GM19452 (cell line): Measurements from ENCODE around the gene SLC30A3.
"Not testable (repeated sequence)": the region's sequence is repeated elsewhere in the genome, so short reads cannot be mapped to it uniquely, and the experiment has no call there.

Source experiments
- ATAC-seq: cut with Tn5 transposase; IDR thresholded peaks from one replicate; pipeline ENCODE4 v1.9.1; 2021; ENCODE audit not compliant: unreplicated experiment

The SLC30A3 gene, protein sequence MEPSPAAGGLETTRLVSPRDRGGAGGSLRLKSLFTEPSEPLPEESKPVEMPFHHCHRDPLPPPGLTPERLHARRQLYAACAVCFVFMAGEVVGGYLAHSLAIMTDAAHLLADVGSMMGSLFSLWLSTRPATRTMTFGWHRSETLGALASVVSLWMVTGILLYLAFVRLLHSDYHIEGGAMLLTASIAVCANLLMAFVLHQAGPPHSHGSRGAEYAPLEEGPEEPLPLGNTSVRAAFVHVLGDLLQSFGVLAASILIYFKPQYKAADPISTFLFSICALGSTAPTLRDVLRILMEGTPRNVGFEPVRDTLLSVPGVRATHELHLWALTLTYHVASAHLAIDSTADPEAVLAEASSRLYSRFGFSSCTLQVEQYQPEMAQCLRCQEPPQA

DNA sequence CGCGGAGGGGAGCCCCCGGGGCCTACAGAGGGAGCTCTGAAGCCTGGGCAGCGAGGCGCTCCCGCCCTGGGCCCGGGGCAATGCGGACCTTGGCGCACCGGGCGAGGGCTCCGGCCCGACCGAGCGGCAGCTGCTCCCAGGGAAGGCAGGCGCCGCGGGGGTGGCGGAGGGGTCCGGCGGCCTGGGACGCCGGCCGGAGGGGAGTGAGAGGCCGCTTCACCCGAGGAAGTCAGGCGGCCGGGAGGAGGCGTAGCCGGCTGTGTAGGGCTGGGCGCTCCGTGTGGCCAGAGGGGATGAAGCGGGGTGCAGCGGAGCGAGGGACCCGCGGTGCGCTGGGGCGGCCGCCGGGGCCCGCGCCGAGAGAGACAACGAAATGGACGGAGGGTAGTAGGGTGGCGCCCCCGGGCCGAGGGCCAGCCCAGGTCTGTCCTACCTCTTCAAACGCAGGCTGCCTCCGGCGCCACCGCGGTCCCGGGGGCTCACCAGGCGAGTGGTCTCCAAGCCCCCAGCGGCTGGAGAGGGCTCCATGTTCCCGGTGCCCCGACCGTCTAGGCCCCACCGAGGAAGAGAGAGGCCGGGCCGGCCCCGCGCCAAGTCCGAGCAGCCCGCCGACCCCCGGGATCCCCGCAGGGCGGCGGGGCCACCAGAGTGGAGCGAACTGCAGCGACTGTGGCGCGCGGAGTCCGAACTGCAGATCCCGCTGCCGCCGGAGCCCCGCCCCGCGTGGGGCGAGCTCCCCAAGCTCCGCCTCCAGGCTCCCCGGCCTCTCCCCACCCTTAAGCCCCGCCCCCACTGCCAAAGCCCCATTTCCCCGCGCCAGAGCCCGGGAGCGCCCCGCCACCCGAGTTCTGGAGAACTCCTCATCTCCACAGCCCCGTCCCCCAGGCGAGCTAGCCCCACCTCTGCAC, at the start of gene SLC30A3:
Gene SLC30A3, minus strand, starts transcription at position 669 of the 908 bp plus-strand sequence. Its CDS starts 141 bp downstream, at position 528.
- no peak for ATAC-seq

DNA sequence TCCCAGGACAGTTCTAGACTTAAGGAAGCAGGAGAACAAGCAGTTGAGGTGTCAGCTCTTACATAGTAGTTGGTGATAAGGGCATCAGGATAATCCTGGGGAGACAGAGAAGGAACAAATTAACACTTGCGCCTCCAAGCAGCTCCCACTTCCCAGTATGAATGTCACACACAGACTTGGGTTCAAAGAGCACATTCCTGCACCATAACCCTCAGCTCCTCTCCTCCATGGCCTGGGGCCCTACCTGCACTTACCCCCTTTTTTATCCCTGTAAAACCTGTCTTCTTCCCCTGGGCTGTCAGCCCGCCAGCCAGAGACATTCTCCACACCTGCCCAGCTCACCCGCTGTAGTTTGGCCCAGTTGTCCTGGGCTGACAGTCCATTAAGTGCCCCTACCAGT, 49.3 kb upstream of the SLC30A3 start:
- ATAC-seq: no peak

DNA sequence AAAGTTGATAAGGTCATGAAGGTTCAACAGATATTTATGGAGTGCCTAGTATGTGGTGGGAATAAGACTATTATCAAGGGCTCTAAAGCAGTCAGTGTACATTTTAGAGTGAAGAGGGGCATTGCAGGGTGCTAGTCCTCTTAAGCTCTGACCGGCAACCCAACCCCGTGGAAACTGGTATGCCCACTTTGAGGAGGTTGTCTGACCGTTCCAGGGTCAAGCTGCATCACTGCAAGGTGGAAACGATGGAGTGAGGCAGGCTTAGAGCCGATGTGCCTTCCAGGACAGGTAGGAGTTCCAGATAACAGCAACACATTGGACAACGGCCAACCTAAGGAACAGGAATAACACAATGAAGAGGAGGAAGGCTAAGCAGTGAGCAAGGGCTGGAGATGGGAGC, 46.8 kb upstream of the SLC30A3 start:
- ATAC-seq: no peak

DNA sequence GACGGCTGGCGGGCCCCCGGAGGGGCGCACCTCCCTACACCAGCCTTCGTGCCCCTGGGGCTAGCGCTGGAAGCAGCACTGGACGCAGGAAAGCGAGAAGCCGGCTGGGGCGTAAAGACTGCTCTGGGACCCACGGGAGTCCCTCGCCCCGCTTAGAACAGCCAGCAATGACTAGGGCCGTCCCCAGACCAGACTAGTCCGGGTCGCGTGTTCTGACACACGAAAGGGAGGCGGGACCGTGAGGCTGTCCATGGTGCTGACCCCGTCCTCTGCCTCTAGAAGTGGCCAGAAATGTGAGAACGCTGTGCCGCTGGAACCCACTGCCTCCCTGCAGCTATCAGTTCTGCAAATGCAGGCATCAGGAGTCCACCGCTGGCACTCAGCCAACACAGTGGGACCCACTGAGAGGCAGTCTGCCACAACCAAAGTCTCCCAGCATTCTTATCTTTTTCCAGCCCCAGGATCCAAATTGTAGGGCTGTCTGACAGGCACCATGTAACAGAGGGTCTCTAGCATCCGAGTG, 45.6 kb upstream of the SLC30A3 start, which contains the start of gene UCN:
Gene UCN, minus strand, starts transcription at position 87 of the 523 bp plus-strand sequence. CDS start 550 bp downstream, outside the sequence.
- ATAC-seq: no peak

DNA sequence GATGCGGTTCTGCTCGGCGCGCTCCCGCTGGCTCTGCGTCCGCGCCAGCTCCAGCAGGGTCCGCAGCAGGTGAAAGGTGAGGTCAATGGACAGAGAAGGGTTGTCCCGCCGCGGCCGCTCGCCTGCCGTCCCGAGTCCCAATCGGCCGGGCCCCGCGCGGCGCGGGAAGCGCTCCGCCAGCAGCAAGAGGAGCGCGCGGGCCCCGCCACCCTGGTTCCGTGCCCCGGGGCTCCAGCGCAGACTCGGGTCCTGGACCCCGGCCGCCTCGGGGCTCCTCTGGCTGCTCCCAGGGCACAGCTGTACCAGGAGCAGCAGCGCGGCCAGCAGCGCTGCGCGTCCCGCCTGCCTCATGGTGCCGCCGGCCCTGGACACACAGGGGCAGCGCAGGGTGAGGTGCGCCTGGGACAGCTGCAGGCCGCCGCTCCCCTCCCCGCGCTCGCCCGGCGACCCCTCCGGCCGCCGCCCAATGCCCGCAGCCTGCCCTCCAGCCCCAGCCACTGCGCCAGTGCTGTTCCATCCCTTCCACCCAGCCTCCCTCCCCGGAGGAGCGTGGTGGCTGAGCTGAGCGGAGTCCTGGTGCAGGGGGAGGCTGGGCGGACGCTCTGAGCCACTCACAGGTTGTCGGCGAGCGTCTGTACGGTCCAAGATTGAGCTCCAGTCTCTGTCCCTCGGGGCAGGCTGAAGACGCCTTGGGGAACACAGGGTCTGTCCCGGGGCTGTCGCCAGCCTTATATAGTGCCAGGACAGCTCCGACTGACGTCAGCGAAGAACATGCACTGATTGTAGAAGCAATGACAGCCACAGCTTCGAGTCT, 44.9 kb upstream of the SLC30A3 start:
- ATAC-seq: no peak

DNA sequence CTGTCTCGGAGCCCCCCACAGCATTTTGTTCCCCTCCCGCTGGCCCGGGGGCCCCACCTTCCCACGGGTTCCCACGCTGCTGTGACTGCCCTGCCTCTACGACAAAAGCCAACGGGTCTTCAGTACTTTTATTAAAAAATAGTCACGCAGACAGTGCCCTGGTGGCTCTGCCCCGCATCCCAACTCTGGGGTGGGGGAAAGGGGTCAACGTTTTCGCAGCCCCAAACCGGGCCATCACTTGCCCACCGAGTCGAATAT, 44.4 kb upstream of the SLC30A3 start:
- no peak for ATAC-seq

DNA sequence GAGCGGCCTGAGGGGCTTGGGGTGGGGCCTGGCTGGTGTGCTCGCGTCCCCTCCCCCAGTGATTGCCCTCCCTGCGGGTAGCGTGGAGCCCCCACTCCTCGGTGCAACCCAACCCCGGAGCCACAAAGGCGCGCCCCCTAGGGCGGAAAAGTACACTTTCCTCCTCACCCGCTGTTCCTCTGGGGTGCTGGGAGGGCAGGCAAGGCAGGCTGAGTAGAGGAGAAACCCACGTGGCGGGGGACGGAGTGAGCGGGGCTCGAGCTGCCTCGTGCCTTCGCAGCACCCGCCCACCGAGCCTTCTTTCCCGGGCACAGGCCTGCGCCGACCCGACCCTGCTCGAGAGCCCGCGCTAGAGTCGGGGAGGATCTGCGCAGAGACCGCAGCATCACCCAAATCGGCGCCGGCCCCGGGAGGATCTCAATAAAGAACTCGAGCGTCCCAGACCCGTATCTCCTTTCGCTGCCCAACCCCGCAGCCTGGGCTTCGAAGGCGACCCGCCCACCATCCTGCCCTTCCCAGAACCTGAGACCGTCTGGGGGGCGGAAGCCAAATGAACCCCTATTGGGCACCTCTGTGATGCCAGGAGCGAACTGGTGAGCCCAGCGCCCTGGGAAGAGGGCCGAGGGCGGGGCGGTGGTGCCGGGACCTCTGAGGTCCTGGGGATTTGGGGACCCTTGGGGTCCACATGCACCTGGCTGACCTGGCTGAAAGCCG, 43.9 kb upstream of the SLC30A3 start:
- ATAC-seq: no peak

DNA sequence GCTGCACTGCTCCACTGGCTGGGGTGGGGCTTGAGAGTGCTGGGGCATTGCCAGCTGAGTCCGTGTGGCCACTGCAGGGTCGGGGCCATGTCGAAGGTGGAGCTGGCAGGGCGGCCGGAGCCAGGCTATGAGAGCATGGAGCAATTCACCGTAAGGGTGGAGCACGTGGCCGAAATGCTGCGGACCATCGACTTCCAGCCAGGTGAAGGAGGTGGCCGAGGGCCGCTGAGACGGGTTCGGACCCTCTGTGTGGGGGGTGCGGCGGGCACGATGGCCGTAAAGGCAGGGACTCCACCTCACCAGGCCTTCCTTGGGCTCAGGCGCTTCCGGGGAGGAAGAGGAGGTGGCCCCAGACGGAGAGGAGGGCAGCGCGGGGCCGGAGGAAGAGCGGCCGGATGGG, 43.3 kb upstream of the SLC30A3 start:
- ATAC-seq: no peak

DNA sequence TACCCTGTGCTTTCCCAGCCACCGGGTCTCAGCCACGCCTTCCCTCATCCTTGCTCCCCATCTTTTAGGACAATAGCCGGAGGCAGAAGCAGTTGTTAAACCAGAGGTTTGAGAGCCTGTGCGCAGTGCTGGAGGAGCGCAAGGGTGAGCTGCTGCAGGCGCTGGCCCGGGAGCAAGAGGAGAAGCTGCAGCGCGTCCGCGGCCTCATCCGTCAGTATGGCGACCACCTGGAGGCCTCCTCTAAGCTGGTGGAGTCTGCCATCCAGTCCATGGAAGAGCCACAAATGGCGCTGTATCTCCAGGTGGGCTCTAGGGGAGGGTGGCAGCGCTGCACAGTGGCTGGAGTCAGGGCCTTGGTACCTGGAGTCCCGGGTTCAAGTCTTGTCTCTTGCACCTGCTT, 42.7 kb upstream of the SLC30A3 start:
- no peak for ATAC-seq

DNA sequence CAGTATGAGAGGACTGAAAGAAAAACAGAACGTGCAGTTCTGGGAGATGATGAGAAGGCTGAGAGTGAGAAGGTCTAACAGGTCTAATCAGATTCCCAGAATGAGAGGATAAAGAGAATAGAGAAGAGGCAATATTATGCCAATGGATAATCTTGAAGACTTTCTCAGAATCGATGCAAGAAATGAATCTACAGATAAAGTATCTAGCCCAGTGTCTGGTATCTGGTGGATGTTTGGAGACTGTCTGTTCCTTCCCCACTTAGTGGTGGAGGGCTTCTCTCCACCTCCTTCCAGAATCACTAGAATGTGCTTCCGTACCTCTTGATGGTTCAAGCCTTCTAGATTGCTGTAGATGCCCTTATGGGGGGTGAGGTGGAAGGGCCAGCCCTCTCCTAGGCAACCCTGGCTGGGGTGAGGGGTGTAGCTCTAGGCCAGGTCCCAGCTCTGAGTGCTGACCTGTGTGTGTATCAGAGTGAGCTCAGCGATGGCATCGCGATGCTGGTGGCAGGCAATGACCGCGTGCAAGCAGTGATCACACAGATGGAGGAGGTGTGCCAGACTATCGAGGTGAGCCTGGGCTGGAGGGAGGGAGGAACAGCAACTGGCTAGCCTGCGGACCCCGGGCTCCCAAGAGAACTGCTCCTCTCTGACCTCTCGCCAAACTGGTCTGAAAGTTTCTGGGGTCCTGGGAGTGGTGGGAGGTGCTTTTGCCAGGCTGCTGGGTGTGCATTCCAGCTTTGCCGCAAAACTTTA, 41.8 kb upstream of the SLC30A3 start:
- no peak for ATAC-seq

DNA sequence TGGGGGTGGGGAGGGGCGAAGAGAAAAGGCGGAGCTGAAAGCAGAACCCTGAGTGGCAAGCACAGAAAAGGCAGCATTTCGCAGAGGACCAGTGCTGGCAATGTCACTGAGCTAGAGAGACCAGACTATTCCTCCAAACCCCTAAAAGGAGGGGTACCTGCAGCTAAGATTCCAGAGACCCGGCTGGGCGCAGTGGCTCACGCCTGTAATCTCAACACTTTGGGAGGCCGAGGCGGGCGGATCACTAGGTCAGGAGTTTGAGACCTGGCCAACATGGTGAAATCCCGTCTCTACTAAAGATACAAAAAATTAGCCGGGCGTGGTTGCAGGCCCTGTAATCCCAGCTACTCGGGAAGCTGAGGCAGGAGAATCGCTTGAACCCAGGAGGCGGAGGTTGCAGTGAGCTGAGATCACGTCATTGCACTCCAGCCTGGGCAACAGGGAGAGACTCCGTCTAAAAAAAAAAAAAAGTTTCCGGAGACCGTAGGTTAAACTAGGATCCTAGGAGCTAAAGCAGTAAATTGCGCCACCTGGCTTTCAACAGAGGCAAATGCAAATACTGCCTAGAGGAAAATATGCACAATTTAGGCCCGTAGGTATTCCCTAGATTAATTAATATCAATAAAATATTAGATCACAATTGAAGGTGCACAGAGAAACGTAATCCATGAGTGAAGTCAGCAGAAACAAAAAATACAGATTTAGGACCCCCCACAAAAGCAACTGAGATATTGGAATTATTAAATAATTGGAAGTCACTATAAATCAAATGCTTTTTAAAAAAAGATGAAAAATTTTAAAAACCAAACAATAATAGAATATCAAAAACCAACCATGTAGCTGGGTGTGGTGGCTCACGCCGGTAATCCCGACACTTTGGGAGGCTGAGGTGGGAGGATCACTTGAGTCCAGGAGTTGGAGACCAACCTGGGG, 40.5 kb upstream of the SLC30A3 start:
- ATAC-seq: no peak

DNA sequence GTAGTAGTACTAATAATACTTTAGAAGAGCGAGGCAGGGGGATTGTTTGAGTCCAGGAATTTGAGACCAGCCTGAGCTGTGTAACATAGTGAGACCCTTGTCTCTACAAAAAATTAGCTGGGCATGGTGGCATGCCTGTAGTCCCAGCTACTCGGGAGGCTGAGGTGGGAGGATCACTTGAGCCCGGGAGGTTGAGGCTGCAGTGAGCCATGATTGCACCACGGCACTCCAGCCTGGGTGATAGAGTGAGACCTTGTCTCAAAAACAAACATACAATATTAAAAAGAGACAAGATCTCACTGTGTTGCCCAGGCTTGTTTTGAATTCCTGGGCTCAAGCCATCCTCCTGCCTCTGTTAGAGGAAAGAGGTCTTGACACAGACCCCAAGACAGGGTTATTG, 37.8 kb upstream of the SLC30A3 start:
- ATAC-seq: not testable (repeated sequence)

DNA sequence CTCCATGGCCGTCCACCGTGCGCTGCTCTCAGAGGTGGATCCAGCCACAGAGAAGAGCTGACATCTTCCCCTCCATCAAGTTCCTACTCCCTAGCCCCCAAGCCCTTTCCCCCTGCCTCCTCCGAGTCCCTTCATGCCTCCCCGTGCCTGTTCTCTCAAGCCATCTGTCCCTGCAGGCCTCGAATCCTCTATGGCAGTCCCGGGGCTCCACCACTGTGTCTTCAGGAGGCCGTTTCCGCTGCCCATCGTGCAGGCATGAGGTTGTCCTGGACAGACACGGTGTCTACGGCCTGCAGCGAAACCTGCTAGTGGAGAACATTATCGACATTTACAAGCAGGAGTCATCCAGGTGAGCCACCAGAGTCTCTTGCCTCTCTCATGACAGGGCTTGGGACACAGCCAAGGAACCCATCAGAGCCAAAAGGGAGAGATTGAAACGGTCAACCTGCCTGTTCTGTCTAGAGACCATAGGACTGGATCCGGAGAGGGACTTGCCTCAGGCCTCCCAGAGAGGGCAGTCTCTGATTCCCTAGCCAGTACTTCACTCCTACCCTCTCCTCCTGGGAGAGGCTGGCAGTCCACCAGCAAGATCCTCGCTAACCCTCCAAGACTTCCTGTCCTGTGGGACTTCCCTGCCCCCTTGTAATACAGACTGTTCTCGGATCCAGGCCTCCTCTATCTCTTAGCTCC, 35.7 kb upstream of the SLC30A3 start:
- ATAC-seq: no peak

DNA sequence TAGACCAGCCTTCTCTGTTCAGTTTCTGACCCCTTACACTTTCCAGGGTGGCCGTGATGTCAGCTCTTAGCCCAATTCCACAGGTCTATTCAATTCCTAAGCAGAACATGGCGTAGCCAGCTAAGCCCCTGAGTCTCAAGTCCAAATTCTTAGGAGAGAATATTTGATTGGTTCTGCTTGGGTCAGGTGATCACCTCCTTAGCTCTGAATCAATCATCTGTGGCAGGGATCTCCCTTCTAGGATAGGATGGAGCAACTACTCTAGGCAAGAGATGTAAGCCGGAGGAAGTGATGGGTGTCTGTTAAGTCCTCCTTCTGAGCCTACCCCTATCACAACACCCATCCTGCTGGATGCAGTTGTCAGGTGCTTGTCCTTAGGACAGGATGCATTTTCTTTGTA, 34.3 kb upstream of the SLC30A3 start:
- no peak for ATAC-seq

DNA sequence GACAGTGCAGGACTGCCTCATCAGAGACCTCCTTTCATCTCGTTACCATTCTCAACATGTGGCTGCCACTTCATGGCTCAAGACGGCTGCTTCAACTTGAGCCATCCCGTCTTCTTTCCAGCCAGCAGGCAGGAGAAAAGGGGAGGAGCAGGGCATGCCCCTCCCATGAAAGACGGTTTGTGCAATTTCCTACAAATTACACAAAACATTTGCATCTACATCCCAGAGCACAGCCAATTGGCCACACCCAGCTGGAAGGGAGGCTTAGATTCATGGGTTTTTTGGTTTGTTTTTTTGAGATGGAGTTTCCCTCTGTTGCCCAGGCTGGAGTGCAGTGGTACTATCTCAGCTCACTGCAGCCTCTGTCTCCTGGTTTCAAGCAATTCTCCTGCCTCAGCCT, 33.6 kb upstream of the SLC30A3 start:
- no peak for ATAC-seq

DNA sequence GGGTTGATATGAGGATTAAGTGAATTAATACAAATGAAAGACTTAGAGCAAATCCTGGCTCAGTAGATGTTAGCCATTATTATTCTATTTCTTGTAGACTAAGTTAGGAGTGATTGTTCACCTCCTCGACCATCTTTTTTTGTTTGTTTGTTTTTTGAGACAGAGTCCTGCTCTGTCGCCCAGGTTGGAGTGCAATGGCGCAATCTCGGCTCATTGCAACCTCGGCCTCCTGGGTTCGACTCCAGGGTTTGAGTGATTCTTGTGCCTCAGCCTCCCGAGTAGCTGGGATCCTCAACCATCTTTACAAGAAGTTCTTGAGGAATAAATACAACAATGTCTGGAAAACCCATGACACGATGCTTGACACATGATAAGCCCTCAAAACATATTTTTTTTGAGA, 32.1 kb upstream of the SLC30A3 start:
- no peak for ATAC-seq

DNA sequence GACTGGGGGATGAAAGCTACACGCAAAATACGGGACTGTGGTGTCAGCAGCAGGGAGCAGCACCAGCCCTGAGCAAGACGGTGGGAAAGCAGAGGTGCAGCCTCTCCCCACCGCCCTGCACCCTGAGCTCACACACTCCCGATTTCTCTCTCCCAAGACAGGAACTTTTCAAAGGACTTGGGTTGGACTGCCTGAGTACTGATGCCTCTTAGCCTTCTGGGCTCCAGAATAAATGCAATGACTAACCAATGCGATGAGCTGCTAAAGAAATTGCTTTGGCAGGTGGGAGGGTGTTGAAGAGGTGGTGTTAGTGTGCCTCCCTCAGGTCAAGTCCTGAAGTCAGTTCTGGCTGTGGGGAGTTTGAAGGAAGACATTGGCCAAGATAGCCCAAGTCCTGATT, 29.0 kb upstream of the SLC30A3 start:
- ATAC-seq: no peak

DNA sequence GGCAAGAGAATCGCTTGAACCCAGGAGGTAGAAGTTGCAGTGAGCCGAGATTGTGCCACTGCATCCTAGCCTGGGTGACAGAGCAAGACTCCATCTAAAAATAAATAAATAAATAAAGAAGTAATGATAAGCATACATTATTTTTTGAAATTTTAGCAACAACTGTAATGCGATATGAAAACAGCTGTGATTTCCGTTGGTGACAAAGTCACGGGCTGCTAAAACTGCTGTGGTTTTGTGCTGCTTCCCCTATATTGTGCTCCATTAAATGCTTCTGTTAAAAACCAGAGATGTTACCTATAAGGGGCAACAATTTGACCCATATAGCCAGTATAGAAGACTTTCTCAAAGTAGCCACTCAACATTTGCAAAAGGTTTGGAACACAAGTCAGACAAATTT, 27.7 kb upstream of the SLC30A3 start:
- ATAC-seq: no peak
